ENCODE measurements around the gene AIFM1. TPM values are rescaled to one million over a fixed set of nuclear protein-coding genes. Genes with fewer than 3 reads are reported as not detected.
A peak's percentile ranks its signal among the peaks of the same experiment; 100 is the strongest.

The AIFM1 gene
- 10 to 100 TPM; 57.7 to 58.2 TPM for total RNA-seq
- polyA plus RNA-seq = 34.8 TPM

DNA sequence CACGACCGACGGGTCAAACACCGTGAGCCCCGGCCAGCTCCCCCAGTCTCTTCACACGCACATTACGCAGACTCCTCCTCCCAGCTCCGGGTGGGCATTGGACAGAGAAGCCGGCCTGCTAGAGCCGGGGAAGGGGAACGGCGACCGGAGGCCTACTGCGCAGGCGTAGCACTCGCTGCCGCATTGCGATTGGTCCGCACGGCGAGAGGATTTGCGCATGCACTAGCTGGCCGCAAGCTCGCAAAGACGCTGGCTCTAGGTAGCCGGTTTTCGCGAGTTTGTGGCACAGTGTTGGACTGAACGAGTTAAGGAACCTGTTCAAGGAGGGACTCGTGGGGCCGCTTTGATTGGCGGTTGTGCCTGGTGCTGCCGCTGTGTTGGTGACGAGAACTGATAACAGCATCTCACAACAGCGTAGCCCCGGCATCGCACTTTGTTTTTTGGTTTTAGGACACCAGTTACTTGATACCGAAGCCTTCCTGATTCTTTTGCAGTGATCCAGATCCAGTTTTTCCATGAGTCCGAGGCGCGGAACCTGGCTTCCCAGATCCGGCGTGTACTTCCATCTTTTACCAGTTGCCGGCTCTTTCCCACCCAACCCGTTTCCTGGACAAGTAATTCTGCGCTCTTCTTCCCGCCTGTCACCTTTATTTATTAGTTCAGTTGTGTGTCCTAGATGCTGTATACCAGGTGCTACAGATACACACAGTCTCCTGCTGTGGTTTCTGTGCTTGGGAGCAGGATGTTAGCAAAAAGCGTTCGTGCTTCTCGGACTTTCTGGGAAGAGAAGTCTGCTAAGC is at the start of gene AIFM1:
TSS of gene AIFM1 (minus strand) at position 139 of the 800 bp plus-strand sequence. CDS start 185 bp downstream, outside the sequence.
- peaks cover 11% of the 10 kb centered on the region for H3K4me1 ChIP-seq (ENCODE audit: insufficient read depth, low read length)
- H3K27me3 ChIP-seq (ENCODE audit: insufficient read depth, low read length, poor library complexity, severe bottlenecking) = no peaks in the 10 kb centered on the region
- H3K4me3 Mint-ChIP-seq = peak within 1 kb of the TSS; percentile 89 to 98 (median 94)
- peaks cover 0 to 16% (median 0%) of the 10 kb centered on the region in 3 donors for H3K36me3 Mint-ChIP-seq
- ChIA-PET CTCF (interaction anchor here (1.0 to 1.2 kb wide), 2 partner anchors 23 to 84 kb away, joined by 3 to 4 read pairs; no protein-coding TSS in a partner anchor), POLR2A (interaction anchor here (0.9 to 1.3 kb wide), 3 partner anchors 47 to 81 kb away, joined by 4 to 6 read pairs (median 5); no protein-coding TSS in a partner anchor)
- H3K4me1 Mint-ChIP-seq = peaks cover 18 to 47% (median 44%) of the 10 kb centered on the region in 3 donors
- H3K27me3 Mint-ChIP-seq = peaks cover 0 to 4% of the 10 kb centered on the region in 2 donors
- H3K27ac ChIP-seq (ENCODE audit: low read depth, low read length) = peak within 1 kb of the TSS; percentile 63
- DNase-seq = peak; percentile 79 to 93 (median 86)
- H3K4me3 ChIP-seq (ENCODE audit: low read length) = peak within 1 kb of the TSS; percentile 68
- H3K36me3 ChIP-seq (ENCODE audit: insufficient read depth, low read length) = no peaks in the 10 kb centered on the region
- H3K27ac Mint-ChIP-seq = peak within 1 kb of the TSS; percentile 80 to 94 (median 90)
- H3K9me3 Mint-ChIP-seq = no peaks in the 10 kb centered on the region
- H3K9me3 ChIP-seq (ENCODE audit: low read length) = no peaks in the 10 kb centered on the region

DNA sequence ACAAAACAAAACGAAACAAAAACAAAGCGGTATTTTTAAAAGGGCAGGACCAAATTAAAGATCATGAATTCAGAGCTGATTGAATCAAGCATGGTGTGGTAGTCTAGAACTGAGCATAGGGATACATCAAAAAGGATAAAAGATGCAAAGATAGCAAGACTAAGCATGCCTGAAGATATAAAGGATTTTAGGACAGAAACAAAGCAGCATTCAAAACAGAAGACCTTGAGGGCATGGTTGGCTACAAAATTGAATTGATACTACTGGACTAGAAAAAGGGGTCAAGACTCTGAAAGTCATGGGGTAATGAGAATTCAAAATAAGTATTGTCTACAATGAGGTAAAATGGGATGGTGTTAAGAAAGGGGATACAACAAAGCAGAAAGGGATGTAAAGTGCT is 47.7 kb upstream of the AIFM1 start:
- no peaks in the 10 kb centered on the region for H3K36me3 ChIP-seq (ENCODE audit: insufficient read depth, low read length)
- ChIA-PET CTCF (no interaction called here), POLR2A (no interaction called here)
- H3K9me3 Mint-ChIP-seq = no peaks in the 10 kb centered on the region
- H3K4me1 ChIP-seq (ENCODE audit: insufficient read depth, low read length) = no peaks in the 10 kb centered on the region
- H3K36me3 Mint-ChIP-seq = peaks cover 1 to 45% (median 4%) of the 10 kb centered on the region in 3 donors
- peak overlapping the region in 1 of 8 donors; percentile 1 for H3K27ac Mint-ChIP-seq
- H3K4me3 ChIP-seq (ENCODE audit: low read length) = no peak overlapping the region
- H3K9me3 ChIP-seq (ENCODE audit: low read length) = no peaks in the 10 kb centered on the region
- H3K4me3 Mint-ChIP-seq = peak overlapping the region in 2 of 7 donors; percentile 25 to 64
- H3K27me3 Mint-ChIP-seq = peaks cover 0 to 5% of the 10 kb centered on the region in 2 donors
- no peak overlapping the region for H3K27ac ChIP-seq (ENCODE audit: low read depth, low read length)
- DNase-seq = no peak
- peaks cover 0 to 5% (median 5%) of the 10 kb centered on the region in 3 donors for H3K4me1 Mint-ChIP-seq
- no peaks in the 10 kb centered on the region for H3K27me3 ChIP-seq (ENCODE audit: insufficient read depth, low read length, poor library complexity, severe bottlenecking)

- H3K4me1 ChIP-seq (ENCODE audit: insufficient read depth, low read length) = no peaks in the 10 kb centered on the region
- Mint-ChIP-seq H3K4me1 (peaks cover 0 to 5% (median 5%) of the 10 kb centered on the region in 3 donors), H3K9me3 (no peaks in the 10 kb centered on the region), H3K36me3 (peaks cover 1 to 48% (median 4%) of the 10 kb centered on the region in 3 donors), H3K4me3 (no peak overlapping the region), H3K27ac (peak overlapping the region in 2 of 8 donors; percentile 21 to 22), H3K27me3 (peaks cover 0 to 9% of the 10 kb centered on the region in 2 donors)
- H3K27ac ChIP-seq (ENCODE audit: low read depth, low read length) = no peak overlapping the region
- CTCF ChIA-PET = no interaction called here
- no peaks in the 10 kb centered on the region for H3K36me3 ChIP-seq (ENCODE audit: insufficient read depth, low read length)
- H3K9me3 ChIP-seq (ENCODE audit: low read length) = no peaks in the 10 kb centered on the region
- H3K27me3 ChIP-seq (ENCODE audit: insufficient read depth, low read length, poor library complexity, severe bottlenecking) = no peaks in the 10 kb centered on the region
- H3K4me3 ChIP-seq (ENCODE audit: low read length) = no peak overlapping the region
- POLR2A ChIA-PET = interaction anchor here (0.6 kb wide), 1 partner anchor 135 kb away, joined by 3 read pairs; no protein-coding TSS in a partner anchor
- DNase-seq = no peak
Observed at GRCh38 chrX:130212371-130212770, 46.7 kb upstream of the AIFM1 start.

- H3K36me3 Mint-ChIP-seq = peaks cover 1 to 48% (median 4%) of the 10 kb centered on the region in 3 donors
- H3K27me3 ChIP-seq (ENCODE audit: insufficient read depth, low read length, poor library complexity, severe bottlenecking) = no peaks in the 10 kb centered on the region
- H3K9me3 ChIP-seq (ENCODE audit: low read length) = no peaks in the 10 kb centered on the region
- no peak overlapping the region for H3K4me3 ChIP-seq (ENCODE audit: low read length)
- H3K9me3 Mint-ChIP-seq = no peaks in the 10 kb centered on the region
- no peak overlapping the region for H3K27ac ChIP-seq (ENCODE audit: low read depth, low read length)
- peaks cover 0 to 5% (median 5%) of the 10 kb centered on the region in 3 donors for H3K4me1 Mint-ChIP-seq
- no peak overlapping the region for H3K4me3 Mint-ChIP-seq
- no peak for DNase-seq
- no peaks in the 10 kb centered on the region for H3K4me1 ChIP-seq (ENCODE audit: insufficient read depth, low read length)
- no peaks in the 10 kb centered on the region for H3K36me3 ChIP-seq (ENCODE audit: insufficient read depth, low read length)
- ChIA-PET CTCF (no interaction called here), POLR2A (interaction anchor here (0.6 kb wide), 1 partner anchor 134 kb away, joined by 3 read pairs; no protein-coding TSS in a partner anchor)
- H3K27ac Mint-ChIP-seq = peak overlapping the region in 1 of 8 donors; percentile 5
- H3K27me3 Mint-ChIP-seq = peaks cover 0 to 9% of the 10 kb centered on the region in 2 donors
Observed at GRCh38 chrX:130211415-130212186, 46.0 kb upstream of the AIFM1 start.

DNA sequence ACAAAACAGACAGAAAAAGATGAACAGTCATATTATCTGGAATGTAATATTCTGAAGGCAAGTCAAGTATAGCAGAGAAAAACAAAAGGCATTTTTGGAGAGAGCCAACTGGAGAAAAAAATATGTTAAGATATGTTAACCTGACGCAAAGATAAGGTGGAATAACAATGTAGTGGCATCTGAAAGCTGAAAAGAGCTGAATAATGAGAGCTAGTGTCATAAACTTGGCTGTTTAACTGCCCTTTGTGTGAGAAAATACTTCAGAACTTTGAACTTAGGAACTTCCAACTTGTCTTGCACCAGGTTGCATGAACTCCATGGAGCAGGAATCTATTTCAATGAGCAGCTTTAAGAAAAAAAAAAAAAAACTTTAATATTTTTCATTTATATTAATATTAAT is 39.0 kb upstream of the AIFM1 start:
- no peaks in the 10 kb centered on the region for H3K36me3 ChIP-seq (ENCODE audit: insufficient read depth, low read length)
- H3K9me3 ChIP-seq (ENCODE audit: low read length) = no peaks in the 10 kb centered on the region
- ChIA-PET CTCF (interaction anchor here (0.9 kb wide), 1 partner anchor 9 kb away, joined by 3 read pairs; no protein-coding TSS in a partner anchor), POLR2A (no interaction called here)
- no peak for DNase-seq
- Mint-ChIP-seq H3K4me3 (no peak overlapping the region), H3K4me1 (no peaks in the 10 kb centered on the region), H3K27ac (peak overlapping the region in 1 of 8 donors; percentile 25), H3K36me3 (peaks cover 0 to 24% (median 3%) of the 10 kb centered on the region in 3 donors), H3K27me3 (peaks cover 0 to 4% of the 10 kb centered on the region in 2 donors), H3K9me3 (no peaks in the 10 kb centered on the region)
- H3K4me3 ChIP-seq (ENCODE audit: low read length) = no peak overlapping the region
- no peaks in the 10 kb centered on the region for H3K4me1 ChIP-seq (ENCODE audit: insufficient read depth, low read length)
- no peak overlapping the region for H3K27ac ChIP-seq (ENCODE audit: low read depth, low read length)
- no peaks in the 10 kb centered on the region for H3K27me3 ChIP-seq (ENCODE audit: insufficient read depth, low read length, poor library complexity, severe bottlenecking)

GRCh38 chrX:130197464-130197863 is 31.8 kb upstream of the AIFM1 start:
- Mint-ChIP-seq H3K27me3 (no peaks in the 10 kb centered on the region), H3K9me3 (no peaks in the 10 kb centered on the region), H3K36me3 (no peaks in the 10 kb centered on the region), H3K27ac (peak overlapping the region in 1 of 8 donors; percentile 36), H3K4me3 (no peak overlapping the region), H3K4me1 (peaks cover under 1% of the 10 kb centered on the region in 3 donors)
- Histone ChIP-seq H3K4me3 (ENCODE audit: low read length) (no peak overlapping the region), H3K9me3 (ENCODE audit: low read length) (no peaks in the 10 kb centered on the region), H3K36me3 (ENCODE audit: insufficient read depth, low read length) (no peaks in the 10 kb centered on the region), H3K27me3 (ENCODE audit: insufficient read depth, low read length, poor library complexity, severe bottlenecking) (no peaks in the 10 kb centered on the region), H3K27ac (ENCODE audit: low read depth, low read length) (no peak overlapping the region), H3K4me1 (ENCODE audit: insufficient read depth, low read length) (no peaks in the 10 kb centered on the region)
- ChIA-PET CTCF (no interaction called here), POLR2A (no interaction called here)
- no peak for DNase-seq

DNA sequence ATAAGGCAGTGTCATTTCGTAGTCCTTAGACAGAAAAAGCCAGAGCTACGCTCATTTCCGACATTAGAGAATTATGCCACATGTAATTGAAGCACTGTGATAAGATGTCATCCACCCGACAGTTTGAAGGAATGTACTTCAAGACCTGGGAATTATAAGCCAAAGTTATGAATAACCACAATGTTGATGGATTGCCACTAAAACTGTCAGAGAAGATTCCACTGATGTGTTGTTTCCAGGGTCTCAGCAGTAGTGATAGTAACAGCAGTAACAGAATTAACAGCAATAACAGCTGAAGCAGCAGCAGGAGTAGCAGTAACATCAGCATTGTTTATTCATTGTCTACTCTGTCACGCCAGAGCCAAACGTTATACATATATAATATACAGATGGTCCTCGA is 30.8 kb upstream of the AIFM1 start:
- H3K36me3 ChIP-seq (ENCODE audit: insufficient read depth, low read length) = no peaks in the 10 kb centered on the region
- H3K27me3 ChIP-seq (ENCODE audit: insufficient read depth, low read length, poor library complexity, severe bottlenecking) = no peaks in the 10 kb centered on the region
- CTCF ChIA-PET = interaction anchor here (1.1 to 8.5 kb wide), 2 partner anchors 8 to 115 kb away, joined by 3 to 63 read pairs; no protein-coding TSS in a partner anchor
- Mint-ChIP-seq H3K4me3 (no peak overlapping the region), H3K4me1 (peaks cover 3 to 4% (median 4%) of the 10 kb centered on the region in 3 donors), H3K27ac (no peak overlapping the region), H3K36me3 (no peaks in the 10 kb centered on the region), H3K27me3 (no peaks in the 10 kb centered on the region), H3K9me3 (no peaks in the 10 kb centered on the region)
- H3K4me1 ChIP-seq (ENCODE audit: insufficient read depth, low read length) = no peaks in the 10 kb centered on the region
- no peak overlapping the region for H3K27ac ChIP-seq (ENCODE audit: low read depth, low read length)
- H3K9me3 ChIP-seq (ENCODE audit: low read length) = no peaks in the 10 kb centered on the region
- H3K4me3 ChIP-seq (ENCODE audit: low read length) = no peak overlapping the region
- no peak for DNase-seq
- POLR2A ChIA-PET = no interaction called here
